ENCODE measurements around the gene SC5D. TPM values are rescaled to one million over a fixed set of nuclear protein-coding genes. Genes with fewer than 3 reads are reported as not detected.

SC5D gene
- total RNA-seq, 4 donors from 2014 or later, result 23.1 to 49.6 (median 36.0) TPM

DNA sequence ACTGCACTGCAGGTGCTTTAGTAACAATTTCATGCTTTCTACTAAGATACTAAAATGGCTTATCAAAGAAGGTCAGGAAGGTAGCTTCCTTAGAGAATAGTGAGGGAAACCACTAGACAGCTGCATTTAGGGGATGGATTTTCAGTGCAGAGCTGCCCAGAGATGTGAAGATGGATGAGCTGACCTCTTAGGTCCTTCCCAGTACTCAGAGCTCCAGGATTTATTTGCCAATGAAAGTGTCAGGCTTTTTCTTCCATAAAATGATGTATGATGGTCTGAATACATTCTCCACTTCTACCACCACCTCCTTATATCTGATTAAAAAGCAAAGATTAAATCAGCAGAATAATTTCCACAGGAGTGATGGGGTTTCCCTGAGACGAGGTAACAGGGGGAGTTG, 35.0 kb downstream of the SC5D start:
- 84 to 97% methylated on average over 1 of the region's 1 CpG for WGBS, 2 donors
- no peak for DNase-seq (ENCODE audit: low spot score in 2 of 2)
- TF ChIP-seq EP300 (IDR thresholded peaks at IDR 0.05) (no peak), POLR2A (IDR thresholded peaks at IDR 0.05) (no peak)
- TF ChIP-seq, protein P1, sequence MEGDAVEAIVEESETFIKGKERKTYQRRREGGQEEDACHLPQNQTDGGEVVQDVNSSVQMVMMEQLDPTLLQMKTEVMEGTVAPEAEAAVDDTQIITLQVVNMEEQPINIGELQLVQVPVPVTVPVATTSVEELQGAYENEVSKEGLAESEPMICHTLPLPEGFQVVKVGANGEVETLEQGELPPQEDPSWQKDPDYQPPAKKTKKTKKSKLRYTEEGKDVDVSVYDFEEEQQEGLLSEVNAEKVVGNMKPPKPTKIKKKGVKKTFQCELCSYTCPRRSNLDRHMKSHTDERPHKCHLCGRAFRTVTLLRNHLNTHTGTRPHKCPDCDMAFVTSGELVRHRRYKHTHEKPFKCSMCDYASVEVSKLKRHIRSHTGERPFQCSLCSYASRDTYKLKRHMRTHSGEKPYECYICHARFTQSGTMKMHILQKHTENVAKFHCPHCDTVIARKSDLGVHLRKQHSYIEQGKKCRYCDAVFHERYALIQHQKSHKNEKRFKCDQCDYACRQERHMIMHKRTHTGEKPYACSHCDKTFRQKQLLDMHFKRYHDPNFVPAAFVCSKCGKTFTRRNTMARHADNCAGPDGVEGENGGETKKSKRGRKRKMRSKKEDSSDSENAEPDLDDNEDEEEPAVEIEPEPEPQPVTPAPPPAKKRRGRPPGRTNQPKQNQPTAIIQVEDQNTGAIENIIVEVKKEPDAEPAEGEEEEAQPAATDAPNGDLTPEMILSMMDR (IDR thresholded peaks at IDR 0.05), result no peak
- no peaks in the 10 kb centered on the region for H3K4me1 ChIP-seq
- peaks cover 0 to 8% of the 10 kb centered on the region in 2 donors for H3K27me3 ChIP-seq
- no peak overlapping the region for H3K27ac ChIP-seq
- H3K9me3 ChIP-seq, result no peaks in the 10 kb centered on the region
- no peak overlapping the region for H3K4me3 ChIP-seq
- H3K36me3 ChIP-seq, result no peaks in the 10 kb centered on the region

DNA sequence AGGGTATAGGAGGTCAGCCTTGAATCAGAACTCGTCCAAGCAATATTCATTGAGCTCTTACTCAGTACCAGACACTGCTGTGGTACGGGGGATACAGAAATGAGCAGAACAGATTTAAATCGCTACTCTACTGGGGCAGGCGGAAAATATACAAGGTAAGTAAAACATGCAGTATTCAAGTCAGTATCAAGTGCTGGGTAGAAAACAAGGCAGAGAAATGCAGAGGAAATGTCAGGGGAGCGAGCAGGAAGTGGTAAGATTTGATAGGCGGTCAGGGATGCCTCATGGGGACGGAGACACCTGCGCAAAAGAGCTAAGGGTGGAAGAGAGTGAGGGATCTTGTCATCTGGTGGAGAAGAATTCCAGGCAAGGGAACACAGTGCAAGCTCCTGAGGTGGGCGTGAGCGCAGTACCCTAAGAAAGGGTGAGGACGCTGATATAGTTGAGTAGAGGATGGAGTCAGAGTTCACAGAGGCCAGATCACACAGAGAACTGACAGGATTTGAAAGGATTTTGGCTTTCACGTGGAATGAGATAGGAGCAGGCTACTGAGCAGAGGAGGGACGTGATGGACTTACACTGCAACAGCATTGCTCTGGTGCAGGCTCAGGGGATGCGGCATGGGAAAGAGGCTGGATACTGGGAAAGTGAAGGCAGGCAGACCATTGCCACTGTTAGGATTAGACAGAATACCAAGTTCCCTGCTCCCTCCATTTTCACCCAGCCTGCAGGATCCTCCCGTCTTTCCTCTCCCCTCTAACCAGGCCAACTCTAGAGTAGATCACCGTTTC, 35.8 kb downstream of the SC5D start:
- Histone ChIP-seq H3K27me3 (peaks cover 0 to 8% of the 10 kb centered on the region in 2 donors), H3K9me3 (no peaks in the 10 kb centered on the region), H3K4me3 (no peak overlapping the region), H3K27ac (no peak overlapping the region), H3K4me1 (no peaks in the 10 kb centered on the region), H3K36me3 (no peaks in the 10 kb centered on the region)
- TF ChIP-seq EP300 (IDR thresholded peaks at IDR 0.05) (no peak), POLR2A (IDR thresholded peaks at IDR 0.05) (no peak)
- TF ChIP-seq, protein P1 (IDR thresholded peaks at IDR 0.05), result no peak
- no peak for DNase-seq (ENCODE audit: low spot score in 2 of 2)
- WGBS, 2 donors, result 74% methylated on average over 16 of the region's 16 CpGs

DNA sequence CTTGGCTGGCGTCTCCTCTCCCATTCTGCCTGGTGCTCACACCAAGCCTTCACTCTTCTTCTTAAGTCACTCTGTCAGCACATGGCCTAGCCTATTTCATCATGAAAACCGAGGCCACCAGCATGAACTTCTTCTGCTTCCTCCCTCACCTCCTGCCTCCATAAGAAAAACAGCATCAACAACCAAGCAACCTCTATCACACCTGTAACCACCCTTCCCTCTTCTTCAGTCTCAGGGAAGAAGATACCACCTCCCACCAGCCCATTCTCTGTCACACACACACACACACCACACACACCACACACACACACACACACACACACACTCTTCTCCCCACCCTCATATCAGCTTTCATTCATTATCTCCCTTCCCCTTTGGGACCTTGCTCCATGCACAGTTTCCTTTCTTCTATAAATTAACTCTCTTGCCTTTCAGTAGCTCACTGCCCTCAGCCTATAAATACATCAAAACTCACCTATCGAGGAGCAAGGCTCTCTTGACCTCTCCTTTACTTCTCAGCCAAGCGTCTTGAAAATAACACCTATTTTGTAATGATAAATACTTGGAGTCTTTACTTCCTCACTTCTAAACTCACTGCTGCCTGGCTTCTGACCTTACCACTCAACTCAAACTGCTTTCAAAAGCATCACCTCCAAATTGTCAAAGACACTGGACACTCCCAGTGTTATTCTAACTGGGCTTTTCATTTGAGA, 36.6 kb downstream of the SC5D start:
- no peak for DNase-seq (ENCODE audit: low spot score in 2 of 2)
- H3K4me3 ChIP-seq, result no peak overlapping the region
- no peaks in the 10 kb centered on the region for H3K4me1 ChIP-seq
- no peaks in the 10 kb centered on the region for H3K9me3 ChIP-seq
- 44 to 52% methylated on average over 4 of the region's 4 CpGs for WGBS, 2 donors
- H3K27ac ChIP-seq, result no peak overlapping the region
- TF ChIP-seq, protein P1 (IDR thresholded peaks at IDR 0.05), result no peak
- TF ChIP-seq EP300 (IDR thresholded peaks at IDR 0.05), result no peak
- TF ChIP-seq POLR2A (IDR thresholded peaks at IDR 0.05), result no peak
- H3K36me3 ChIP-seq, result no peaks in the 10 kb centered on the region
- H3K27me3 ChIP-seq, result peaks cover 0 to 8% of the 10 kb centered on the region in 2 donors

DNA sequence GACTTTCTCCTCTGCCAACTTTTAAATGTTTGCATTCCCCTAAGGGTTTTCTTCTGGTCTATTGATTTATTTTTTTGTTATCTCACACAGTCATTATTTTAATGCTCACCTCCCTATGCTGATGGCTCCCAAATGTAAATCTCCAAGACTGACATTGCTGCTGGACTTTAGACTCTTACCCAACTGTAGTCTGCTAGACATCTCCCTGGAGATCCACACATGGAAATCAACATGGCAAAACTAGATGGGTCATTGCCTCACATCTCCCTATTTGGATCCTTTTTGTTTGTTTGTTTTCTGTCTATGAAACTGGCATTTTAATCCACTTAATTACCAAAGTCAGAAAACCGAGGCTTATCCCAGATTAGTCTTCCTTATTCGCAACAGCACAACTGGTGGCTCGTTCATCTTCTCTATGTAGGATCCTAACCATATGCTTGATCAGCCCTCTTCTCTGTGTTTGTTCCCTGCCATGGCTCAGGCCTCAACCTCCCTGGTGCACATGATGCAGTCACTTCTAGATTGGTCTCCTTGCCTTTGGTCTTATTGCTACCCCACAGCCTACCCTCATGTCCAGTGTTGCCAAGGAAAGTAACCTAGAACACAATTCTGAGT, 37.3 kb downstream of the SC5D start:
- no peak overlapping the region for H3K27ac ChIP-seq
- TF ChIP-seq, protein P1 (IDR thresholded peaks at IDR 0.05), result no peak
- TF ChIP-seq POLR2A (IDR thresholded peaks at IDR 0.05), result no peak
- TF ChIP-seq EP300 (IDR thresholded peaks at IDR 0.05), result no peak
- no peaks in the 10 kb centered on the region for H3K4me1 ChIP-seq
- DNase-seq (ENCODE audit: low spot score in 2 of 2), result no peak
- H3K36me3 ChIP-seq, result no peaks in the 10 kb centered on the region
- WGBS, 2 donors, result 91 to 92% methylated on average over 3 of the region's 3 CpGs
- H3K9me3 ChIP-seq, result no peaks in the 10 kb centered on the region
- peaks cover 0 to 8% of the 10 kb centered on the region in 2 donors for H3K27me3 ChIP-seq
- H3K4me3 ChIP-seq, result no peak overlapping the region
